SK-N-SH (cell line): Measurements from ENCODE around the gene TMEM106C. TPM values are rescaled to one million over a fixed set of nuclear protein-coding genes. Genes with fewer than 3 reads are reported as not detected.

Source experiments
- CTCF ChIA-PET: fragments of 300-600, 350-600 bp; formaldehyde crosslinking; extraction: SDS; loops from one replicate; lab custom pipeline; 2021; lab: Yijun Ruan, JAX
- POLR2A ChIA-PET: fragments of 350-600 bp; sonication (Branson Sonifier 250); formaldehyde crosslinking; extraction: SDS; loops from one replicate; lab custom pipeline; 2020; ENCODE audit warnings: antibody characterized with exemption, inconsistent platforms; lab: Yijun Ruan, JAX
- DNase-seq: peaks from one replicate; pipeline ENCODE4 v3.0.0; 2012
- H2AFZ ChIP-seq: fragments of 200-600 bp; sonication (generic); 2 replicates; pipeline ENCODE4 v1.8.1; 2016; ENCODE audit warnings: antibody characterized with exemption, mild to moderate bottlenecking, low read depth
- H3F3A ChIP-seq: fragments of 200-600 bp; sonication (generic); replicated peaks from 2 replicates; pipeline ENCODE3; 2016; ENCODE audit warnings: antibody characterized with exemption, mild to moderate bottlenecking; ENCODE audit not compliant: insufficient read depth
- H3K27ac ChIP-seq, 2 experiments: fragments of 200-500 bp in 1 of 2; fragments of 200-600 bp in 1 of 2; sonication (Bioruptor generic) in 1 of 2; sonication (generic), shearing (Covaris generic) in 1 of 2; 2 replicates each; pipeline versions ENCODE4 v1.5.1 to v1.6.1; 2014 to 2016; ENCODE audit warnings: low read depth in 2 of 2, inconsistent platforms in 1 of 2, low read length in 1 of 2, mild to moderate bottlenecking in 1 of 2, mixed read lengths in 1 of 2
- H3K27me3 ChIP-seq: fragments of 200-600 bp; sonication (generic), shearing (Covaris generic); 2 replicates; pipeline ENCODE4 v1.6.1; 2016; ENCODE audit warnings: mixed run types; ENCODE audit not compliant: insufficient read depth
- H3K36me3 ChIP-seq, 2 experiments: fragments of 200-500 bp in 1 of 2; fragments of 200-600 bp in 1 of 2; sonication (Bioruptor generic) in 1 of 2; sonication (generic) in 1 of 2; replicated peaks in 1 of 2; 2 replicates each; pipeline versions ENCODE3 to v1.5.1; 2014 to 2016; ENCODE audit warnings: low read length in 1 of 2, mild to moderate bottlenecking in 1 of 2; ENCODE audit not compliant: insufficient read depth in 2 of 2, control insufficient read depth in 1 of 2
- H3K4me1 ChIP-seq, 2 experiments: fragments of 200-500 bp in 1 of 2; fragments of 200-600 bp in 1 of 2; sonication (Bioruptor generic) in 1 of 2; sonication (generic), shearing (Covaris generic) in 1 of 2; 2 replicates each; pipeline versions ENCODE4 v1.5.1 to v1.6.1; 2014 to 2016; ENCODE audit warnings: low read depth in 1 of 2, low read length in 1 of 2, mixed run types in 1 of 2; ENCODE audit not compliant: insufficient read depth in 2 of 2, control insufficient read depth in 1 of 2
- H3K4me2 ChIP-seq: fragments of 200-600 bp; sonication (generic), shearing (Covaris generic); 2 replicates; pipeline ENCODE4 v1.6.1; 2017; ENCODE audit warnings: mixed run types
- H3K4me3 ChIP-seq, 2 experiments: fragments of 200-500 bp in 1 of 2; fragments of 200-600 bp in 1 of 2; sonication (Bioruptor generic) in 1 of 2; sonication (generic), shearing (Covaris generic) in 1 of 2; 2 replicates each; pipeline versions ENCODE4 v1.5.1 to v1.8.1; 2014 to 2016; ENCODE audit warnings: low read depth in 2 of 2, inconsistent platforms in 1 of 2, low read length in 1 of 2, mild to moderate bottlenecking in 1 of 2, mixed read lengths in 1 of 2, moderate library complexity in 1 of 2
- H3K79me2 ChIP-seq: fragments of 200-600 bp; sonication (generic); 2 replicates; pipeline ENCODE4 v1.8.1; 2017; ENCODE audit warnings: mild to moderate bottlenecking; ENCODE audit not compliant: insufficient read depth
- H3K9ac ChIP-seq: fragments of 200-600 bp; sonication (generic); 2 replicates; pipeline ENCODE4 v1.6.1; 2017; ENCODE audit warnings: mixed run types
- H3K9me2 ChIP-seq: fragments of 200-600 bp; sonication (generic); 2 replicates; pipeline ENCODE4 v1.6.1; 2017; ENCODE audit warnings: mixed run types
- H3K9me3 ChIP-seq: fragments of 200-600 bp; sonication (generic); 2 replicates; pipeline ENCODE4 v1.6.1; 2017; ENCODE audit warnings: mixed run types, mild to moderate bottlenecking, moderate library complexity
- H4K20me1 ChIP-seq: fragments of 200-600 bp; sonication (generic); 2 replicates; pipeline ENCODE4 v1.6.1; 2017; ENCODE audit warnings: mild to moderate bottlenecking, mixed run types; ENCODE audit not compliant: insufficient read depth
- CTCF ChIP-seq: fragments of 200-600 bp; sonication (generic); IDR thresholded peaks from 2 replicates; pipeline ENCODE4 v1.6.1; 2017; ENCODE audit warnings: antibody characterized with exemption, mild to moderate bottlenecking, moderate library complexity
- FOSL2 ChIP-seq: IDR thresholded peaks from 2 replicates; pipeline ENCODE4 v1.4.0; 2012; ENCODE audit warnings: low read depth, mild to moderate bottlenecking, moderate library complexity, borderline replicate concordance
- FOXJ3 ChIP-seq: sonication (generic); formaldehyde crosslinking; IDR thresholded peaks from 2 replicates; pipeline ENCODE4 v1.5.1; 2020; ENCODE audit warnings: mild to moderate bottlenecking, missing genetic modification reagents
- GATA2 ChIP-seq: sonication (generic); formaldehyde crosslinking; IDR thresholded peaks from 2 replicates; pipeline ENCODE4 v1.5.0; 2020; ENCODE audit warnings: mild to moderate bottlenecking, missing genetic modification reagents
- MEF2A ChIP-seq: IDR thresholded peaks from 2 replicates; pipeline ENCODE4 v1.4.0; 2012; ENCODE audit warnings: low read depth, borderline replicate concordance
- NFIC ChIP-seq: IDR thresholded peaks from 2 replicates; pipeline ENCODE4 v1.4.0; 2012; ENCODE audit warnings: borderline replicate concordance
- NRF1 ChIP-seq: IDR thresholded peaks from 2 replicates; pipeline ENCODE4 v1.6.1; 2012; ENCODE audit warnings: low read depth, mild to moderate bottlenecking, low read length
- RAD21 ChIP-seq: IDR thresholded peaks from 2 replicates; pipeline ENCODE4 v1.6.1; 2012; ENCODE audit warnings: mild to moderate bottlenecking, low read length
- REST ChIP-seq: IDR thresholded peaks from 2 replicates; pipeline ENCODE4 v1.6.1; 2012; ENCODE audit warnings: mild to moderate bottlenecking, low read depth, low read length, moderate library complexity
- RFX5 ChIP-seq: IDR thresholded peaks from 2 replicates; pipeline ENCODE4 v1.6.1; 2012; ENCODE audit warnings: mild to moderate bottlenecking, improper control_type of control experiment, low read length
- TCF12 ChIP-seq: IDR thresholded peaks from 2 replicates; pipeline ENCODE4 v1.4.0; 2012
- TEAD4 ChIP-seq: IDR thresholded peaks from 2 replicates; pipeline ENCODE4 v1.4.0; 2012; ENCODE audit warnings: mild to moderate bottlenecking, borderline replicate concordance; ENCODE audit not compliant: insufficient read depth
- USF1 ChIP-seq: IDR thresholded peaks from 2 replicates; pipeline ENCODE4 v1.4.0; 2012; ENCODE audit warnings: low read depth, borderline replicate concordance
- USF2 ChIP-seq: fragments of 150-350 bp; IDR thresholded peaks from 2 replicates; pipeline ENCODE4 v1.6.1; 2017; ENCODE audit warnings: antibody characterized with exemption, low read length, low read depth, borderline replicate concordance
- YY1 ChIP-seq: IDR thresholded peaks from 2 replicates; pipeline ENCODE4 v1.4.0; 2012; ENCODE audit warnings: low read depth, mild to moderate bottlenecking
- WGBS: methylation state at CpG from one replicate; pipeline ENCODE4 v1.1.6; 2017; ENCODE audit warnings: low lambda C conversion rate; 5-methylcytosine and 5-hydroxymethylcytosine counted together
- polyA plus RNA-seq, 3 experiments: library from polyadenylated mRNA; depleted of rRNA; stranded (reverse); fragments of >200 nt; gene quantifications; 2 replicates each; pipeline ENCODE4 v1.2.3, GENCODE V29; 2012

Gene TMEM106C
- polyA plus RNA-seq, 1 of the 3 experiments (the other 2 are of a cell fraction) = 133 TPM

- DNase-seq = no peak
- H3K4me3 ChIP-seq = no peak overlapping the region
- CTCF ChIA-PET = interaction anchor here (0.6 to 4.0 kb wide), 5 partner anchors 18 to 130 kb away, joined by 3 to 12 read pairs (median 3); no protein-coding TSS in a partner anchor
- H3K27me3 ChIP-seq = no peaks in the 10 kb centered on the region
- no peak overlapping the region for H3K27ac ChIP-seq
- peaks cover 4% of the 10 kb centered on the region; the same call in 1 of the 2 replicates for H3K79me2 ChIP-seq
- peaks cover 0 to 6% of the 10 kb centered on the region in 2 experiments; a peak in 1 of 4 replicates for H3K4me1 ChIP-seq
- no peak overlapping the region for H2AFZ ChIP-seq
- H3K9me3 ChIP-seq = no peaks in the 10 kb centered on the region
- no peaks in the 10 kb centered on the region for H3K9me2 ChIP-seq
- no peaks in the 10 kb centered on the region for H4K20me1 ChIP-seq
- no peak overlapping the region for H3K4me2 ChIP-seq
- POLR2A ChIA-PET = no interaction called here
- H3K36me3 ChIP-seq = peaks cover 10 to 34% of the 10 kb centered on the region in 2 experiments
- 68% methylated on average over 5 of the region's 5 CpGs for WGBS
- TF ChIP-seq TEAD4 (no peak), RFX5 (no peak), FOXJ3 (no peak), USF2 (no peak), USF1 (no peak), YY1 (no peak), REST (no peak), RAD21 (no peak), FOSL2 (no peak), NFIC (no peak), CTCF (no peak), TCF12 (no peak), GATA2 (CRISPR knock-in tag) (no peak), MEF2A (no peak), NRF1 (no peak)
- no peak overlapping the region for H3K9ac ChIP-seq
- no peaks in the 10 kb centered on the region for H3F3A ChIP-seq
Measured at GRCh38 chr12:47967461-47968321, 4.3 kb downstream of the TMEM106C start.
